Prostate gland (tissue), 2 donors: ENCODE results near the gene GPAM.
"Not testable (repeated sequence)": the region's sequence is repeated elsewhere in the genome, so short reads cannot be mapped to it uniquely, and the experiment has no call there.

Experiments used
- CTCF ChIP-seq, 4 experiments: fragments of 200-600 bp in 2 of 4; fragments of 450-650 bp in 2 of 4; sonication (generic) in 2 of 4; IDR thresholded peaks; 1 replicate in 3 of 4; 2 replicates in 1 of 4; pipeline ENCODE4 v1.5.1; 2016 to 2019; ENCODE audit warnings: antibody characterized with exemption in 4 of 4, mild to moderate bottlenecking in 2 of 4, moderate library complexity in 2 of 4
- POLR2A ChIP-seq: fragments of 450-650 bp; IDR thresholded peaks from one replicate; pipeline ENCODE4 v1.6.1; 2016; ENCODE audit warnings: antibody characterized with exemption, mild to moderate bottlenecking
- POLR2AphosphoS5 ChIP-seq: sonication (generic); formaldehyde crosslinking; IDR thresholded peaks from one replicate; pipeline ENCODE4 v1.6.1; 2017; ENCODE audit warnings: antibody characterized with exemption

DNA sequence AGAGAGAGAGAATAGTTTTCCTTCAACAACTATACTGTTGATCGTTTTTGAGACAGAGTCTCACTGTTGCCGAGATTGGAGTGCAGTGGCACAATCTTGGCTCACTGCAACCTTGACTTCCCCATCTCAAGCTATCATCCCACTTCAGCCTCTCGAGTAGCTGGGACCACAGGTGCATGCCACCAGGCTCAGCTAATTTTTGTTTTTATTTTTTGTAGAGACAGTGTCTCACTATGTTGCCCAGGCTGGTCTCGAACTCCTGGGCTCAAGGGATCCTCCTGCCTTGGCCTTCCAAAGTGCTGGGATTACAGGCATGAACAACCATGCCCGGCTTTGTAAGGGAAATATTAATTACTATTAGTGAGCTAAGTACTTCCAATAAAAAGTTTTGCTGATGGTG, 16.7 kb upstream of the GPAM start:
- not testable (repeated sequence) for TF ChIP-seq POLR2AphosphoS5; CTCF (IDR thresholded peaks at IDR 0.05); POLR2A
